Ishikawa (cell line): ENCODE results near the gene ACCS.

Experiments used
- CREB1 ChIP-seq: IDR thresholded peaks from 2 replicates; pipeline ENCODE4 v1.6.1; 2012; ENCODE audit warnings: low read depth
- EGR1 ChIP-seq: IDR thresholded peaks from 2 replicates; pipeline ENCODE4 v1.6.1; 2012
- EP300 ChIP-seq: IDR thresholded peaks from 2 replicates; pipeline ENCODE4 v1.6.1; 2012; ENCODE audit warnings: borderline replicate concordance
- RAD21 ChIP-seq: IDR thresholded peaks from 2 replicates; pipeline ENCODE4 v1.6.1; 2012; ENCODE audit warnings: low read depth
- TCF12 ChIP-seq: IDR thresholded peaks from 2 replicates; pipeline ENCODE4 v1.6.1; 2012; ENCODE audit warnings: low read depth
- YY1 ChIP-seq: IDR thresholded peaks from 2 replicates; pipeline ENCODE4 v1.6.1; 2012; ENCODE audit warnings: low read depth
- ZBTB7A ChIP-seq: IDR thresholded peaks from 2 replicates; pipeline ENCODE4 v1.6.1; 2012; ENCODE audit warnings: low read depth
- TF ChIP-seq, protein P1 (sequence below): IDR thresholded peaks from 2 replicates; pipeline ENCODE4 v1.6.1; 2012

DNA sequence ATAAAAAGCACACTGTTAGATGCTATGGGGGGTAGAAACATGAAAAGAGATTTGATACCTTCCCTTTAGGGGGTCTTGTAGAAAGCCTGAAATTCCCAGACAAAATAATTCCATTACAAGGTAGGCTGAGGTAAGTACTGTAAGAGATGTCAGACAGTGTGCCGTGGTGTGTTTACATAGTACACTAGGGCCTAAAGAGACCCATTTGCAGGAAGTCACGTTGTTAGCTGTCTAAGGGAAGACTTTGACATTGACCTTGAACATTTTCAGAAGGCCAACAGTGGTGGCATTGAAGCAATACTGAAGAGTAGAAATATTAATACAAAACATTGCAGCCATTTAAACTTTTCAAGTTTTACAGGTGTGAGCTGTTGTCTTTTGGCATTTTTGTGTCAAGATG lies 60.2 kb downstream of the ACCS start:
- TF ChIP-seq TCF12 (no peak), CREB1 (no peak), ZBTB7A (no peak), YY1 (no peak), EP300 (no peak), EGR1 (no peak), RAD21 (no peak)
- TF ChIP-seq, protein P1, sequence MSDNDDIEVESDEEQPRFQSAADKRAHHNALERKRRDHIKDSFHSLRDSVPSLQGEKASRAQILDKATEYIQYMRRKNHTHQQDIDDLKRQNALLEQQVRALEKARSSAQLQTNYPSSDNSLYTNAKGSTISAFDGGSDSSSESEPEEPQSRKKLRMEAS = no peak
